Neural cell (in vitro differentiated cells): ENCODE results near the gene TM9SF4. TPM values are rescaled to one million over a fixed set of nuclear protein-coding genes. Genes with fewer than 3 reads are reported as not detected.

Source experiments
- H2AFZ ChIP-seq: fragments of 200-600, 300-800 bp; sonication (generic), shearing (Covaris generic); 2 replicates; pipeline ENCODE4 v1.6.0; 2014; ENCODE audit warnings: low read depth, mild to moderate bottlenecking, antibody characterized with exemption, low read length, moderate library complexity
- H3F3A ChIP-seq: fragments of 200-600 bp; shearing (Covaris generic); 2 replicates; pipeline ENCODE4 v1.6.1; 2016; ENCODE audit warnings: mild to moderate bottlenecking, moderate library complexity, mixed read lengths, antibody characterized with exemption, low read length; ENCODE audit not compliant: insufficient read depth, poor library complexity, severe bottlenecking
- H3K27ac ChIP-seq: fragments of 200-600, 300-800 bp; sonication (generic), shearing (Covaris generic); 2 replicates; pipeline ENCODE4 v1.5.1; 2014; ENCODE audit warnings: mild to moderate bottlenecking, low read length, moderate library complexity
- H3K27me3 ChIP-seq: fragments of 300-800, 200-600 bp; sonication (generic), shearing (Covaris generic); 2 replicates; pipeline ENCODE4 v1.6.0; 2014; ENCODE audit warnings: mild to moderate bottlenecking, low read depth, low read length, moderate library complexity; ENCODE audit not compliant: insufficient read depth
- H3K36me3 ChIP-seq: fragments of 300-800, 200-600 bp; sonication (generic), shearing (Covaris generic); 2 replicates; pipeline ENCODE4 v1.5.1; 2014; ENCODE audit warnings: mild to moderate bottlenecking, antibody characterized with exemption, low read length, moderate library complexity; ENCODE audit not compliant: insufficient read depth
- H3K4me2 ChIP-seq: fragments of 300-800, 200-600 bp; sonication (generic), shearing (Covaris generic); 2 replicates; pipeline ENCODE4 v1.6.0; 2014; ENCODE audit warnings: mild to moderate bottlenecking, low read length
- H3K4me3 ChIP-seq: fragments of 300-800, 200-600 bp; sonication (generic), shearing (Covaris generic); 2 replicates; pipeline ENCODE4 v1.5.1; 2014; ENCODE audit warnings: mild to moderate bottlenecking, low read length, moderate library complexity
- H3K79me2 ChIP-seq: fragments of 200-600 bp; shearing (Covaris generic); replicated peaks from 2 replicates; pipeline ENCODE4 v1.6.0; 2014; ENCODE audit warnings: mild to moderate bottlenecking, low read length, moderate library complexity; ENCODE audit not compliant: insufficient read depth
- H3K9ac ChIP-seq: fragments of 300-800, 200-600 bp; sonication (generic), shearing (Covaris generic); 2 replicates; pipeline ENCODE4 v1.6.1; 2016; ENCODE audit warnings: mild to moderate bottlenecking, low read length, mixed read lengths
- H3K9me2 ChIP-seq: fragments of 200-600 bp; shearing (Covaris generic); 2 replicates; pipeline ENCODE4 v1.6.1; 2016; ENCODE audit warnings: mild to moderate bottlenecking, low read length, mixed read lengths; ENCODE audit not compliant: insufficient read depth
- H3K9me3 ChIP-seq: fragments of 200-600, 300-800 bp; sonication (generic), shearing (Covaris generic); 2 replicates; pipeline ENCODE4 v1.6.1; 2016; ENCODE audit warnings: mild to moderate bottlenecking, mixed run types, low read length, moderate library complexity, mixed read lengths
- H4K20me1 ChIP-seq: fragments of 200-600 bp; shearing (Covaris generic); 2 replicates; pipeline ENCODE4 v1.6.1; 2016; ENCODE audit warnings: mild to moderate bottlenecking, mixed run types; ENCODE audit not compliant: insufficient read depth
- EP300 ChIP-seq: fragments of 450-650 bp; conservative IDR thresholded peaks from 2 replicates; pipeline ENCODE4 v1.6.1; 2014; ENCODE audit warnings: antibody characterized with exemption, mild to moderate bottlenecking, moderate library complexity; ENCODE audit not compliant: poor library complexity, severe bottlenecking
- EZH2 ChIP-seq: fragments of 200-600, 300-800 bp; shearing (Covaris generic), sonication (generic); IDR thresholded peaks from 2 replicates; pipeline ENCODE4 v1.6.1; 2014; ENCODE audit warnings: antibody characterized with exemption, low read length, borderline replicate concordance, mild to moderate bottlenecking; ENCODE audit not compliant: insufficient read depth, poor library complexity, severe bottlenecking
- MXI1 ChIP-seq: fragments of 450-650 bp; conservative IDR thresholded peaks from 2 replicates; pipeline ENCODE4 v1.6.1; 2014; ENCODE audit warnings: antibody characterized with exemption, mild to moderate bottlenecking; ENCODE audit not compliant: poor library complexity, severe bottlenecking
- POLR2AphosphoS5 ChIP-seq: IDR thresholded peaks from 2 replicates; pipeline ENCODE4 v1.6.1; 2012
- RAD21 ChIP-seq: fragments of 450-650 bp; conservative IDR thresholded peaks from 2 replicates; pipeline ENCODE4 v1.6.1; 2014; ENCODE audit warnings: antibody characterized with exemption, mild to moderate bottlenecking, moderate library complexity
- SMC3 ChIP-seq: fragments of 450-650 bp; conservative IDR thresholded peaks from 2 replicates; pipeline ENCODE4 v1.6.1; 2014; ENCODE audit warnings: antibody characterized with exemption, mild to moderate bottlenecking, moderate library complexity; ENCODE audit not compliant: poor library complexity
- TAF1 ChIP-seq: IDR thresholded peaks from 2 replicates; pipeline ENCODE4 v1.6.1; 2012; ENCODE audit warnings: low read depth
- polyA plus RNA-seq: library from polyadenylated mRNA; depleted of rRNA; stranded (reverse); fragments of >200 nt; gene quantifications from 2 replicates; pipeline ENCODE4 v1.2.3, GENCODE V29; 2014
- TF ChIP-seq, protein P1 (sequence below): IDR thresholded peaks from 2 replicates; pipeline ENCODE4 v1.6.1; 2012; ENCODE audit warnings: borderline replicate concordance
- TF ChIP-seq, protein P2 (sequence below): fragments of 450-650 bp; IDR thresholded peaks from 2 replicates; pipeline ENCODE4 v1.5.1; 2014; ENCODE audit warnings: antibody characterized with exemption, mild to moderate bottlenecking, moderate library complexity; ENCODE audit not compliant: poor library complexity, severe bottlenecking

TM9SF4 gene
- polyA plus RNA-seq, 1 donor from 2014 or later = 18.3 TPM

DNA sequence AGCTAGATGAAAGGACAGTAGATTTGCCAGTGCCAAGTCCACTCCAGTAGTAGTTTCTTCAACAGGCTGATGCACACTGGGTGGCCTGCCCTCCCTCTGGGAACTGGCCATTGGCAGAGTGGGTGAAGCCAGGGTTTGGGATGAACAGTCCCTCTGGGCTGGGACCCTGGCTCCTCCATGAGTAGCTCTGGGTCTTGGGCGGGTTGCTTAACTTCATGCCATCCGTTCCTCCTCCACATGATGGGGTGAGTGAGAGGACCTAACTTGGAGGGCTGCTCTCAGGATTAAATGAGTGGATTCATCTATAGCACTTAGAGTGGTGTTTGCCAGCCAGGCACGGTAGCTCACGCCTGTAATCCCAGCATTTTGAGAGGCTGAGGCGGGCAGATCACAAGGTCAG, 50.8 kb downstream of the TM9SF4 start:
- TF ChIP-seq RAD21 (no peak), EP300 (no peak), EZH2 (no peak), MXI1 (no peak), TAF1 (no peak), SMC3 (no peak), POLR2AphosphoS5 (no peak)
- TF ChIP-seq, protein P1, sequence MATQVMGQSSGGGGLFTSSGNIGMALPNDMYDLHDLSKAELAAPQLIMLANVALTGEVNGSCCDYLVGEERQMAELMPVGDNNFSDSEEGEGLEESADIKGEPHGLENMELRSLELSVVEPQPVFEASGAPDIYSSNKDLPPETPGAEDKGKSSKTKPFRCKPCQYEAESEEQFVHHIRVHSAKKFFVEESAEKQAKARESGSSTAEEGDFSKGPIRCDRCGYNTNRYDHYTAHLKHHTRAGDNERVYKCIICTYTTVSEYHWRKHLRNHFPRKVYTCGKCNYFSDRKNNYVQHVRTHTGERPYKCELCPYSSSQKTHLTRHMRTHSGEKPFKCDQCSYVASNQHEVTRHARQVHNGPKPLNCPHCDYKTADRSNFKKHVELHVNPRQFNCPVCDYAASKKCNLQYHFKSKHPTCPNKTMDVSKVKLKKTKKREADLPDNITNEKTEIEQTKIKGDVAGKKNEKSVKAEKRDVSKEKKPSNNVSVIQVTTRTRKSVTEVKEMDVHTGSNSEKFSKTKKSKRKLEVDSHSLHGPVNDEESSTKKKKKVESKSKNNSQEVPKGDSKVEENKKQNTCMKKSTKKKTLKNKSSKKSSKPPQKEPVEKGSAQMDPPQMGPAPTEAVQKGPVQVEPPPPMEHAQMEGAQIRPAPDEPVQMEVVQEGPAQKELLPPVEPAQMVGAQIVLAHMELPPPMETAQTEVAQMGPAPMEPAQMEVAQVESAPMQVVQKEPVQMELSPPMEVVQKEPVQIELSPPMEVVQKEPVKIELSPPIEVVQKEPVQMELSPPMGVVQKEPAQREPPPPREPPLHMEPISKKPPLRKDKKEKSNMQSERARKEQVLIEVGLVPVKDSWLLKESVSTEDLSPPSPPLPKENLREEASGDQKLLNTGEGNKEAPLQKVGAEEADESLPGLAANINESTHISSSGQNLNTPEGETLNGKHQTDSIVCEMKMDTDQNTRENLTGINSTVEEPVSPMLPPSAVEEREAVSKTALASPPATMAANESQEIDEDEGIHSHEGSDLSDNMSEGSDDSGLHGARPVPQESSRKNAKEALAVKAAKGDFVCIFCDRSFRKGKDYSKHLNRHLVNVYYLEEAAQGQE = no peak
- TF ChIP-seq, protein P2, sequence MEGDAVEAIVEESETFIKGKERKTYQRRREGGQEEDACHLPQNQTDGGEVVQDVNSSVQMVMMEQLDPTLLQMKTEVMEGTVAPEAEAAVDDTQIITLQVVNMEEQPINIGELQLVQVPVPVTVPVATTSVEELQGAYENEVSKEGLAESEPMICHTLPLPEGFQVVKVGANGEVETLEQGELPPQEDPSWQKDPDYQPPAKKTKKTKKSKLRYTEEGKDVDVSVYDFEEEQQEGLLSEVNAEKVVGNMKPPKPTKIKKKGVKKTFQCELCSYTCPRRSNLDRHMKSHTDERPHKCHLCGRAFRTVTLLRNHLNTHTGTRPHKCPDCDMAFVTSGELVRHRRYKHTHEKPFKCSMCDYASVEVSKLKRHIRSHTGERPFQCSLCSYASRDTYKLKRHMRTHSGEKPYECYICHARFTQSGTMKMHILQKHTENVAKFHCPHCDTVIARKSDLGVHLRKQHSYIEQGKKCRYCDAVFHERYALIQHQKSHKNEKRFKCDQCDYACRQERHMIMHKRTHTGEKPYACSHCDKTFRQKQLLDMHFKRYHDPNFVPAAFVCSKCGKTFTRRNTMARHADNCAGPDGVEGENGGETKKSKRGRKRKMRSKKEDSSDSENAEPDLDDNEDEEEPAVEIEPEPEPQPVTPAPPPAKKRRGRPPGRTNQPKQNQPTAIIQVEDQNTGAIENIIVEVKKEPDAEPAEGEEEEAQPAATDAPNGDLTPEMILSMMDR = no peak
- Histone ChIP-seq H2AFZ (no peak overlapping the region), H3K36me3 (peaks cover 22% of the 10 kb centered on the region), H4K20me1 (no peaks in the 10 kb centered on the region), H3K27me3 (no peaks in the 10 kb centered on the region), H3K4me3 (no peak overlapping the region), H3K9ac (no peak overlapping the region), H3K9me3 (no peaks in the 10 kb centered on the region), H3F3A (no peaks in the 10 kb centered on the region), H3K79me2 (no peaks in the 10 kb centered on the region), H3K27ac (no peak overlapping the region), H3K9me2 (no peaks in the 10 kb centered on the region), H3K4me2 (no peak overlapping the region)

DNA sequence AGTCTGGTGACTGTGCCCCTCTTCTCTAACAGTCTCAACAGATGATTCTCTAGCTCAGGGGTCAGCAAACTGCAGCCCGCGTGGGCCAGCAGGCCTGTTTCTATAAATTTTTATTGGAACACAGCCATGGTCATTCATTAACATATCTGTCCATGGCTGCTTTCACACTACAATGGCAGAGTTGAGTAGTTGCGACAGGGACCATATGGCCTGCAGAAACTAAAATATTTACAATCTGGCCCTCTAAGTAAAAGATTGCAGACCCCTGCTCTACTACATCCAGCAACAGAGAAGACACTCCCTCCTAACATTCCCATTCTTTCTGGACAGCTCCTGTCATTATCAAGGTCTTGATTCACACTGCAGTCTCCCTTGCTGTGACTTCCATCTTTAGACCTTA, 52.8 kb downstream of the TM9SF4 start:
- Histone ChIP-seq H3K36me3 (peaks cover 20% of the 10 kb centered on the region), H3K27me3 (no peaks in the 10 kb centered on the region), H3K9me3 (no peaks in the 10 kb centered on the region), H3K27ac (no peak overlapping the region), H3K4me2 (no peak overlapping the region), H4K20me1 (no peaks in the 10 kb centered on the region), H3K4me3 (no peak overlapping the region), H2AFZ (no peak overlapping the region), H3K79me2 (no peaks in the 10 kb centered on the region), H3K9ac (no peak overlapping the region), H3K9me2 (no peaks in the 10 kb centered on the region), H3F3A (no peaks in the 10 kb centered on the region)
- TF ChIP-seq, protein P2 = no peak
- TF ChIP-seq EP300 = no peak
- TF ChIP-seq POLR2AphosphoS5 = no peak
- TF ChIP-seq, protein P1 = no peak
- no peak for TF ChIP-seq SMC3
- no peak for TF ChIP-seq MXI1
- no peak for TF ChIP-seq RAD21
- no peak for TF ChIP-seq EZH2
- no peak for TF ChIP-seq TAF1
